GM21529 (cell line): ENCODE results near the gene HTR7.

ENCODE experiments used
- ATAC-seq: cut with Tn5 transposase; IDR thresholded peaks from one replicate; pipeline ENCODE4 v1.9.1; 2021; ENCODE audit not compliant: unreplicated experiment

The HTR7 gene

DNA sequence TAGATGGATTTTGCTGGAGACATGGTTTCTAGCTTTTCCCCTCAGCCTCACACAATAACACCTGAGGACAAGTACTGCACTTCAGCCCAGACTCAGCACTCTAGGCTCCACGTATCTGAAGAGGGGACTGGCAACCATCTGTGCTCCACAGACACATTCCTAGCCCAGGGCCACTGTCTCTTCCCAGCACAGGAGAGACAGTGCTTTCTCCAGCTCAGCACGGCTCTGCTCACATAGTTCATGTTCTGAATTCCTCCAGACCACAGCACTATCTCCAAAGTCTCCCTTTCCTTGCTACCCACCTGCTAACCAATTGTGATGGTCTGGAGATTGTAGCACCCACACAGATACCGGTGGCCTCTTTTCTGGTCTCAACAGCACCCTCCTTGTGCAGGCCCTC is 114.5 kb downstream of the HTR7 start:
- ATAC-seq: no peak

DNA sequence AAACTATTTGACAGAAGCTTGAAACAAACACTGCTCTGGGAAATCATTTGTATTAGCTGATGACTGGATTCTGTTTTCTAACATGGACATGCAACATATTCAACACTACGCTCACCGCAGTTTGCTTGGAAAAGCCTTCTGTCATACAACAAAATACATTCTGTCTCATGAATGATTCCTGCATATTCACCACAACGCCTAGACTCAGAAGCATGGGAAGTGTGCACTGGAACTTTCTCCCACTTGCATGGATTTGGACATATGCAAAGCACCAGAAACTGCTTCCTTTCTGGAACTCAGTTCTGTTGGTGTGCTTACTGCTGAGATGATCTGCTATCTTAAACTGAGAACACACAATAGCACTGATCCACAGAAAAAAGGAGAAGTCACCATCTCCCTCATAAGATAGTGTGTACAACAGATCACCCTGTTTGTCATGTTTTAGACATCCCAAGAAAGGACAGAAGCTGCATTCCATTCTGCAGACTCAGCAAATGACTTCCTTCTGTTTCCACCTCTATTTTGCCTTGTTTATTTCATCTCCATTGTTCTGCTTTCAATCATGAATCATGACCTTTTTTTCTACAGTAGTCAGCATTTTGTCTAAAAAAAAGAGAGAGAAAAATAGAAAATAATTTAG is 115.8 kb downstream of the HTR7 start:
- ATAC-seq: no peak

DNA sequence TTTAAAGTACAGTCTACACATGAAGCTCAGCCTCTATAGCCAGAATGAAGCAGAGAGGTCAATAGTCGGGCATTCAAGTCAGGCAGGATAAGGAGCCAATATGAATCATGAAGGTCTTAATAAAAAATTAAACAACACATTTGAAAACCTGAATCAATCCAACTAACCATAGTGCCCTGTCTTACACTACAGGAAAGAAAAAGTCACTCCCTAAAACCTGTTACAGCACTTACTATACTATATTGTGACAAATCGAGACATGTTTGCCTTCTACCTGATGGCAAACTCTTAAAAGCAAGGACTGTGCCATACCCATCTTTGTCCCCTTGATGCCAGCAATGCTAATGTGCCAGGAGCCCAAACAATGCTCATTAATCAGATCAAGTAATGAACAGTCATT is 117.6 kb downstream of the HTR7 start:
- ATAC-seq: no peak

DNA sequence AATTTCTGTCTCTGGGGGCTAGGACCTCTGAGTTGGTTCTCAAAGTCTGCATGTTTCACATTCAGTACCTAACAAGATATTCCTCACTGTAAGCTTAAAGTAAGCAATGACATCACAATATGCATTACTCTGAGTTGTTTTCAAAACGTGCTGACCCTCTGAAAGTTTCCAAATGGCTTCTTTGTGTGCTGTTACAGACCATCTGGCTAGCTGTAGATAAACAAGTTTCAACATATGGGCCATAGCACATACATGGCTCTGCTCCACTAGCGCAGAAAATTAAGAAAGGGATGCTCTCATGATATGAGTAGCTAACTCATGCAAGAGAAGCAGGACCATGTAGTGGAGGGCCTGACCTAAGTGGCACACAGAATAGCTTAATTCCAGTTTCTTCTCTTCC is 119.0 kb downstream of the HTR7 start:
- no peak for ATAC-seq

DNA sequence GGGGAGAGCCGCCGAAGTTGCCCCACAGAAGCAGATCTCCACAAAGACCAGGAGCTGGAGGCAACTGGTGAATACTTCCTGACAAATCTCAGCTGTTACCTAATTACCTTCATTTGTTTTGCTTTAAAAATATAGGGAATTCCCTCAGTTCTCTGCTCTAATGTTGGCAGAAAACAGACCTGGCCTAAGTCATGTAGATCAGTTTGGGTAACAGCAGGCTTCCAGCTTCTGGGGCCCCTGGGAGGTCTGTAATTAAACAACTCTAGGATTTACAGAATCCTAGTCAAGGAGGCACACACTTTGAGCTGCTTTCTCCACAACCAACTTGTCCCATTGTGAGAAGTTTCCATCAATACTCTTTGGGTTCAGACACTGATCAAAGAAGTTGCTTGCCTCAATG is 123.4 kb downstream of the HTR7 start:
- no peak for ATAC-seq

DNA sequence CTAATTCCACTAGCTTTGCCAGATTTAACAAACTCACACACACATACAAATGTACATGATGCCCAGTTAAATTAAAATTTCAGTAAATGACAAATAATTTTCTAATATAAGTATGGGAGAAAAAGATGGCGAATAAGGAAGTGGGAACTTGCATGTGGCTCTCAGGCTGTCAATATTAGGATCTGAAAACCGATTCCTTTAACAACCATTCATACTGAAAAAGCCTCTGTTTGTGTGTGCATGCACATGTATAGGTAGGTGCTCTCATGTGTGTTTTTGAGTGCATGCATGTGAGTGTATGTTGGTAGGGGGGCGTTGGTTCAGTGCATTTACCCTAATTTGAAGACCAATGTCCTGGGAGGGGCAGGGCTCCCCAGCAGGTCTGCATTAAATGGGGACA is 125.3 kb downstream of the HTR7 start:
- no peak for ATAC-seq

DNA sequence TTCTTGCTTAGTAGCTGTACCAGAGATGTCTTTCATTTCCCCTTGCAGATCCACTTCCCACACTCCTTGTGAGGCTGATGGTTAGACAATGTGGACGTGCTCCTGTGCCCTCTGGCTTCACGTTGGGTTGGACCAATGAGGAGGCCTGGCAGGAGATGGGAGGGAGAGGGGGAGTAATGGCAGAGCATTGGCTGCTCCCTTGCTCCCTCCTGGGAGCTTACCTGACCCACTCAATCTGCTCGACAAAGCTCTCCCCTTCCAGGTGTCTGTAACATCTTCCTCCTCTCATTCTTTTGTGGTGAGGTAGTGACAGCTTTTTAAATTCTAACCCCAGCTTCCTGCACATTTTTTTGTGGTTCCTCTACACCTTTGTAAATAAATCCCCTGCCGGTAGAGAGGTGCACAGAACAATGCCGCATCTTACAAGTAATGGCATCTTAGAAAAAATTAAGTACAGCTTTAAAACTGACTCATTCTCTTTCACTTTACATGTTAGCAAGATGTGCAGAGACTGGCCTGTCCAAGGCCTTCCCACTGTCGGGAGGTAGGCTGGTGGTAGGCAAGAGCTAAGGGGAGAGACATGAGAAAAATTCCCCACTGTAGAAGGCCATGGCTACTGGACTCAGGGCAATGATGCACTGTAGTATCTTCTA is 134.3 kb downstream of the HTR7 start:
- ATAC-seq: no peak

DNA sequence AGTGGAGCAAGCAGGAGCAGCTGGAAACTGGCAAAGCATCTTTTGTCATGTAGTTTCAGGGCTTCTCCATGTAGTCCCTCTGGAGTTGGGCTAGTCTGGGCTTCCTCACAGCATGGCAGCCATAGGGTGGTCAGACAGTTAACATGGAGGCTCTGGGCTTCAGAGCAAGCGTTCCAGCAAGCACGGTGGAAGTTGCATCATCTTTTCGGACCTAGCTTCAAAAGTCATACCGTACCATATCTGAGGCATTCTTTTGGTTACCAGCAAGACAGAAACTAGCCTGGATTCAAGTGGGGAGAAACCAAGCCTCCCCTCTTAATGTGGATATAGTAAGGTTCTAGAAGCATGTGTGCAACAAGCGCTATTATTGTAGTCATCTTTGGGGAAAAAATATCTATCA is 135.0 kb downstream of the HTR7 start:
- ATAC-seq: no peak

DNA sequence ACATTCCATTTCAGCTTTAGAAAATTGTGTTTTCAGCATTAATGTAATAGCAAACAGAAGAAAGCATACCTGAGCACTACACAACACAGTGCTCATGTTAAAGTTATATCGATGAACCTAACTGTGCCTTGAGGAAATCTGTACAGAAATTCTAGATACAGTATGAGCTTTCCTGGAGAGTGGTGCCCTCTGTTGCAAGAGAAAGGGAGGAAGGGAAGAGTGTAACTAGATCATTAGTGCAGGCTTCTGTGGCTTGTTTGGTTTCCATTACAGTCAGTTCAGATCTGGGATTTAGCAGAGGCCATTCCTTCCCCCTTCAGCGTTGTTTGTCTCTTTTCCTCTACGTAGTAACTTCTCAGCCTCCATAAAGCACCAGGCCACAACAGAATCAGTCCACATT is 139.7 kb downstream of the HTR7 start:
- ATAC-seq: no peak

DNA sequence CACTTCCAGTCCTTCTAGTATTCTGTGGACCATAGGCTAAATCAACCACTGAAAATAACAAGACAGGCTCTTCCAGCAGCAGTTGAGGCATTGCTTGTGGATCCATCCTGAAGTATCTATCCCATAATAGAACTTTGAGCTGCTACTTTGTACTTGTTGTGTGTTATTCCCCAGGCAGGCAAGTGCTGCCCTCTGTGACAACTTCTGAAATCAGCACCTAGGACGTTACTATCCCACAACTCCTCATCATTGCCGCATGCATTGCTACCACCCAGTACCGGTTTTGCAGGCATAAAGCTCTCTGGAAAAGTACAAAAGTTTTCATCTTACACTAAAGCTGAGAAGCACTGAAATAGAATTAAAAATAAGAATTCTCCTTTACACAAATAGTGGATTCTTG is 145.3 kb downstream of the HTR7 start:
- ATAC-seq: no peak

DNA sequence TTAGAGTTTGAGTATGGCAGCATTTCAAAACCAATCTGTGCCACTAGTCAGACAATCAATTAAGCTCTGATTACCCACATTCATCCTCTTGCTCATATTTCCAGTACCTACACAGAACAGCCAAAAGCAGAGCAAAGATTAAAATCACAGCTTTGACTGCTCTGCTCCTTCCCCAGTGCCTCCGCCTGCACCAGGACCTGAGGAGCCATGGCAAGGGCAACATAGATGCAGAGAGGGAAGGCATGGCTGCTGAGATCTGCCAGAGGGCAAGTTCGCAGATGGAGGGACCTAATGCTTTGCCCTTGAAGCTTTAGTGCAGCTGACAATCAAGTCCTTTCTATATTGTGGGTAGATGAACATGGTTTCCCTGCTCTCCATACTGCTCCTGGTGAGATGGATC is 148.1 kb downstream of the HTR7 start:
- ATAC-seq: no peak

DNA sequence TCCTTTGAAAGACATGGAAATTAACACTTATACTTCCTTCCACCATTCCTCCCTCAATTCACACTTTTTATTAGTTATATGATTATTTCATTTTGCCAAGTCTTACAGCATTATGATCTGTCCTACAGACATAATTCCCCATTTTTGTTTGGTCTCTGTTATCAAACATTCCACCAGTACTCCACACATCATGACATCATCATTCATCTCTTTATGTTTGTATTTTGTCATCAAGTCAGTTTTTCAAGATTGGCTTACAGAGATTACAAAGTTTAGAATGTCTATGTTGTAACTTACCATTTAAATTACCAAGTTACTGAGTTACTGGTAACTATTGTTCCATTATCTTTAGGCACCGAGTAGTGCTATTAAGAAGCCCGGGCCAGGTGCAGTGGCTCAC is 150.2 kb downstream of the HTR7 start:
- no peak for ATAC-seq

DNA sequence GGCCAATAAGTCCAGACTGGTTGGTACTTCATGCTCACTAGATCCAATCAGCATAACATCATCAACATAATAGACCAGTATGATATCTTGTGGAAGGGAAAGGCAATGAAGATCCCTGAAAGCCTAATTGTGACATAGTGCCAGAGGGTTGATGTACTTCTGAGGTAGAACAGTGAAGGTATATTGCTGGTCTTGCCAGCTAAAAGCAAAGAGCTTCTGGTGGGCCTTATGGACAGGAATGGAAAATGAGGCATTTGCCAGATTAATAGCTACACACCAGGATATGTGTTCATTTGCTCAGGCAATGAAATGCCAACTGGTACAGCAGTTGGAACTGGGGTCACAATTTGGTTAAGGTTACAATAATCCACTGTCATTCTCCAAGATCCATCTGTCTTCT is 156.4 kb downstream of the HTR7 start:
- no peak for ATAC-seq

DNA sequence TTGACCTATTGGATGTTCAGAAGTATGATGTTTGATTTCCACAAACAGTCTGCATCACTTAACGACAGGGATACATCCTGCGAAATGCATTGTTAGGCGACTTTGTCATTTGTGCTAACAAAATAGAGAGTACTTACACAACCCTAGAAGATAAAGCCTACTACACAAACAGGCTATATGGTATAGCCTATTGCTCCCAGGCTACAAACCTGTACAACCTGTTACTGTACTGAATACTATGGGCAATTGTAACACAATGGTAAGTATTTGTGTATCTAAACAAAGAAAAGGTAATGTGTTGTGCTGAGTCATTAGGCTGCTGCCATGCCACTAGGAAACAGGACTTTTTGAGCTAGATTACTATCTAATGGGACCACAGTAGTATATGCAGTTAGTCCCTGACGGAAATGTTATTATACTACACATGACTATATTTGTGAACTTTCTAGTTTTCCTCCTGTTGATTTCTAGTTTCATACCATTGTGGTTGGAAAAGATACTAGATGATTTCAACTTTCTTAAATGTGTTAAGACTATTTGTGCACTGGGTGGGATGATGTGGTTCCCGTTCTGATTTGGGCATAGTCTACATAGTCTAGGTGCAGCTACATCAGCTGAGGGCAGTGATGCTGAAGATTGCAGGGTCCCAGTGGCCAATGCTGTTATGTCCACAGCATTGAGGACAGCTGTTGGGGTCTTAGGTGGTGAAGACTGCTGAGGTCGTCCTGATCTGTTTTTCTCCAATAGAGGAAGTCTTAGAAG is 161.7 kb downstream of the HTR7 start:
- no peak for ATAC-seq
